ENCODE data around the gene CCT6B. TPM values are rescaled to one million over a fixed set of nuclear protein-coding genes. Genes with fewer than 3 reads are reported as not detected.
"Not testable (repeated sequence)": the region's sequence is repeated elsewhere in the genome, so short reads cannot be mapped to it uniquely, and the experiment has no call there.

Gene CCT6B
- total and polyA plus RNA-seq, 9 donors, result 1.7 to 5.8 (median 3.8) TPM

GRCh38 chr17:35003778-35004177 lies 42.5 kb upstream of the CCT6B start:
- 92 to 96% (median 96%) methylated on average over 4 of the region's 4 CpGs for WGBS, 3 donors
- H3K36me3 ChIP-seq, result no peaks in the 10 kb centered on the region

GRCh38 chr17:35002876-35003551 lies 41.8 kb upstream of the CCT6B start:
- 68 to 72% (median 69%) methylated on average over 15 of the region's 15 CpGs for WGBS, 3 donors
- H3K27me3 ChIP-seq, result no peaks in the 10 kb centered on the region
- no peaks in the 10 kb centered on the region for H3K9me3 ChIP-seq
- intact Hi-C loops (cut with DNase I), result no loop called here
- no peak overlapping the region for H3K4me3 ChIP-seq
- H3K27ac ChIP-seq, result no peak overlapping the region
- TF ChIP-seq POLR2A (IDR thresholded peaks at IDR 0.05) (no peak), EP300 (IDR thresholded peaks at IDR 0.05) (no peak), CTCF (IDR thresholded peaks at IDR 0.05) (no peak)
- no peaks in the 10 kb centered on the region for H3K36me3 ChIP-seq
- no peak for DNase-seq
- H3K4me1 ChIP-seq (ENCODE audit: insufficient read depth), result no peaks in the 10 kb centered on the region

More at GRCh38 chr17:35003778-35004177, 42.5 kb upstream of the CCT6B start:
- no peaks in the 10 kb centered on the region for H3K9me3 ChIP-seq
- no peak overlapping the region for H3K4me3 ChIP-seq
- no peak for DNase-seq
- intact Hi-C loops (cut with DNase I), result no loop called here
- no peak overlapping the region for H3K27ac ChIP-seq
- TF ChIP-seq CTCF (IDR thresholded peaks at IDR 0.05) (no peak), EP300 (IDR thresholded peaks at IDR 0.05) (no peak), POLR2A (IDR thresholded peaks at IDR 0.05) (no peak)
- H3K27me3 ChIP-seq, result no peaks in the 10 kb centered on the region
- H3K4me1 ChIP-seq (ENCODE audit: insufficient read depth), result no peaks in the 10 kb centered on the region

GRCh38 chr17:35001549-35001948 lies 40.3 kb upstream of the CCT6B start:
- intact Hi-C loops (cut with DNase I), result no loop called here
- TF ChIP-seq CTCF (IDR thresholded peaks at IDR 0.05) (no peak), POLR2A (IDR thresholded peaks at IDR 0.05) (no peak), EP300 (IDR thresholded peaks at IDR 0.05) (no peak)
- 88 to 92% (median 89%) methylated on average over 2 of the region's 2 CpGs for WGBS, 3 donors
- no peaks in the 10 kb centered on the region for H3K27me3 ChIP-seq
- no peak for DNase-seq
- peaks cover 6% of the 10 kb centered on the region for H3K4me1 ChIP-seq (ENCODE audit: insufficient read depth)
- H3K27ac ChIP-seq, result no peak overlapping the region
- no peaks in the 10 kb centered on the region for H3K36me3 ChIP-seq
- no peak overlapping the region for H3K4me3 ChIP-seq
- H3K9me3 ChIP-seq, result no peaks in the 10 kb centered on the region

GRCh38 chr17:35000965-35001364 lies 39.7 kb upstream of the CCT6B start:
- not testable (repeated sequence) for H3K27ac ChIP-seq

GRCh38 chr17:34999456-34999855 lies 38.2 kb upstream of the CCT6B start:
- WGBS, 3 donors, result 96 to 100% (median 96%) methylated on average over 2 of the region's 2 CpGs
- no peak for DNase-seq
- Histone ChIP-seq H3K9me3 (no peaks in the 10 kb centered on the region), H3K4me3 (no peak overlapping the region), H3K36me3 (no peaks in the 10 kb centered on the region), H3K27me3 (no peaks in the 10 kb centered on the region), H3K27ac (no peak overlapping the region), H3K4me1 (ENCODE audit: insufficient read depth) (peaks cover 6% of the 10 kb centered on the region)
- no peak for TF ChIP-seq EP300 (IDR thresholded peaks at IDR 0.05)
- no peak for TF ChIP-seq POLR2A (IDR thresholded peaks at IDR 0.05)
- no peak for TF ChIP-seq CTCF (IDR thresholded peaks at IDR 0.05)
- intact Hi-C loops (cut with DNase I), result loop anchor here in 1 of 4 donors (10.0 kb wide), 1 partner anchor 85 kb away; no protein-coding TSS in a partner anchor

More at GRCh38 chr17:35000965-35001364, 39.7 kb upstream of the CCT6B start:
- intact Hi-C loops (cut with DNase I); H3K27me3 ChIP-seq; H3K36me3 ChIP-seq; H3K4me3 ChIP-seq; H3K9me3 ChIP-seq; DNase-seq; H3K4me1 ChIP-seq (ENCODE audit: insufficient read depth): not testable (repeated sequence)
- 88 to 92% (median 88%) methylated on average over 14 of the region's 14 CpGs for WGBS, 3 donors
